Lower leg skin (tissue), 3 donors: Measurements from ENCODE around the gene C9orf152.

Experiments
- CTCF ChIP-seq, 3 donors: fragments of 450-650 bp; IDR thresholded peaks; one replicate each; pipeline ENCODE4 v1.5.1; 2016; ENCODE audit warnings: antibody characterized with exemption in 3 of 3, mild to moderate bottlenecking in 3 of 3, moderate library complexity in 2 of 3
- POLR2A ChIP-seq, 2 donors: fragments of 450-650 bp; IDR thresholded peaks; one replicate each; pipeline ENCODE4 v1.6.1; 2016 to 2017; ENCODE audit warnings: antibody characterized with exemption in 2 of 2, mild to moderate bottlenecking in 1 of 2, moderate library complexity in 1 of 2

- TF ChIP-seq CTCF (IDR thresholded peaks at IDR 0.05): no peak
- no peak for TF ChIP-seq POLR2A (IDR thresholded peaks at IDR 0.05)
Measured at GRCh38 chr9:110175275-110175968, 32.5 kb downstream of the C9orf152 start.
